ENCODE data around the gene NUTM2B.
A peak's percentile ranks its signal among the peaks of the same experiment; 100 is the strongest.
"Not testable (repeated sequence)": the region's sequence is repeated elsewhere in the genome, so short reads cannot be mapped to it uniquely, and the experiment has no call there.

The NUTM2B gene, protein sequence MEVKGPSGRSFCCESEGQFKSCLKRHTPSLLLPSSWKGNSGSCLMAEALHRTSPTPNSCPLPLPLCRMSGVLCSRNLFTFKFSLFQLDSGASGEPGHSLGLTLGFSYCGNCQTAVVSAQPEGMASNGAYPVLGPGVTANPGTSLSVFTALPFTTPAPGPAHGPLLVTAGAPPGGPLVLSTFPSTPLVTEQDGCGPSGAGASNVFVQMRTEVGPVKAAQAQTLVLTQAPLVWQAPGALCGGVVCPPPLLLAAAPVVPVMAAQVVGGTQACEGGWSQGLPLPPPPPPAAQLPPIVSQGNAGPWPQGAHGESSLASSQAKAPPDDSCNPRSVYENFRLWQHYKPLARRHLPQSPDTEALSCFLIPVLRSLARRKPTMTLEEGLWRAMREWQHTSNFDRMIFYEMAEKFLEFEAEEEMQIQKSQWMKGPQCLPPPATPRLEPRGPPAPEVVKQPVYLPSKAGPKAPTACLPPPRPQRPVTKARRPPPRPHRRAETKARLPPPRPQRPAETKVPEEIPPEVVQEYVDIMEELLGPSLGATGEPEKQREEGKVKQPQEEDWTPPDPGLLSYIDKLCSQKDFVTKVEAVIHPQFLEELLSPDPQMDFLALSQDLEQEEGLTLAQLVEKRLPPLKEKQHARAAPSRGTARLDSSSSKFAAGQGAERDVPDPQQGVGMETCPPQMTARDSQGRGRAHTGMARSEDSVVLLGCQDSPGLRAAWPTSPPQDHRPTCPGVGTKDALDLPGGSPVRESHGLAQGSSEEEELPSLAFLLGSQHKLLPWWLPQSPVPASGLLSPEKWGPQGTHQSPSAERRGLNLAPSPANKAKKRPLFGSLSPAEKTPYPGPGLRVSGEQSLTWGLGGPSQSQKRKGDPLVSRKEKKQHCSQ

DNA sequence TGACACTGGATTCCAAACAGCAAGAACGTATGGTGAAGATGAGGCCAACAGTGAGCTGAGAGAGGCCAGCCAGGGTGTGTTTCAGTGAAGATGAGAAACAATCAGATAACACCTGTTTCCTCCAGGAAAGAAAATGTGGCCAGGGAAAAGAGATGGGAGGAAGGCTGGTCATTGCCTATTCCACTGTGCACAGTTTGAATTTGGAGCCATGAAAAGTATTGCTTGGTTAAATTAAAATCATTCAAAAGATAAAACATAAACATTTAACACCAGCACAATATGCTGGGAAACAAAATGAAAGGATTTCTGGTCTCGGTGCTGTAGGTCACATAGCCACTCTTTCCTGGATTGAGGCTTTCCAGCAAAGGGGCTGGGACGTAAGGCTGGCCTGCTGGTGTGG lies at the start of gene NUTM2B:
Gene NUTM2B (plus strand): TSS at position 301 of the 400 bp plus-strand sequence. CDS start 383 bp downstream, outside the sequence.
- not testable (repeated sequence) for DNase-seq

DNA sequence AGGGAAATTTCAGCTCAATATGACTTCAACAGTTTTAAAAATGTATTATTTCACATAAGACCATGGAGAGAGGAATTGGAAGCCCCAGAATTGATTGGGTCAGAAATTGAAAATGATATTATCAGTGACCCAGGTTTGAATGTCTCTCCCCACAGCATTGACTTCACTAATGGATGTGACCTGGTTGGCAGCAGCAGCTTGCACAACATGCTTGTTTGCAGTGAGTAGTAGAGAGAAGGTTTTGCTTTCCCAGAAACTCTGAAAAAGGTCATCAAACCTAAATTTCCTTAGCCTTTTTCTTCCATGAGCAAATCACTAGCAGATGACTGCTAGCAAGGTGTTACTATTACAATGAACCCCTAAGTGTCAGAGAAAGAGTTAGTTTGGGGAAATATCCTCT lies 39.7 kb upstream of the NUTM2B start:
- DNase-seq = not testable (repeated sequence)

DNA sequence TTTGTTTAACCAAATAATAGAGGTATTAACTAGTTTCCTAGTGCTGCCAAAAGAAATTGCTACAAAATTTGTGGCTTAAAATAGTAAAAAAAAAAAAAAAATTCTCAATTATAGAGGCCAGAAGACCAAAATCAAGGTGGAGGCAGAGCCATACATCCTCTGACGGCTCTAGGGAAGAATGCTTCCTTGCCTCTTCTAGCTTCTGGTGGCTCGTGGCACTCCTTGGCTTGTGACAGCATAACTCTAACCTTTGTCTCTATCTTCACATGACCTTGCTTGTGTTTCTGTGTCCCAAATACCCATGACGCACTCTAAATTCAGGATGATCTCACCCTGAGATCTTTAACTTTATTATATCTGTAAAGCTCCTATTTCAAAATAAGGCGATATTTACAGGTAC lies 38.3 kb upstream of the NUTM2B start:
- DNase-seq = not testable (repeated sequence)

DNA sequence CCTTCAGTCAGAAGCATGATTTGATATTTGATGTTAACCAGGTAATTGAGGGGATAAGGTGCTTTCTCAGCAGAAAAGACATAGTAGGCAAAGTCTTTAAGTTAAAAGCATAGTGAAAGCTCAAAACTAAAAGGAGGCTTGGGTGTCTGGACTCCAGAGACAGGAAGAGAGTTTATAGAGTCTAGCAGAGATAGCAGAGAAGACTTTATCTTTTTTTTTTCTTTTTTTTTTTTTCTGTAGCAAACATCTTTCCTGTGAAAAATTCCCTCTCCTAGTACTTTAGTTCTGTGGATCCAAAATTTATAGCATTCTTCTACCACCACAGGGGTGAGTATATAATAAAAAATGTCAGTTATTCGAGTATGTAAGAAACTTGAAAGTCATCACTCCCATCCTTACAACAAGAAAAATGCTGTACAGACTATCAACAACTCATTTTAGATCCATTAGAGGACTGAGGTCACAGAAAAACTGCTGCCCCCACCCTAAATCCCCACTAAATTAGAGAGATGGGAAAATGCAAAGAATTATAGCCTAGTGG lies 33.7 kb upstream of the NUTM2B start:
- not testable (repeated sequence) for DNase-seq

DNA sequence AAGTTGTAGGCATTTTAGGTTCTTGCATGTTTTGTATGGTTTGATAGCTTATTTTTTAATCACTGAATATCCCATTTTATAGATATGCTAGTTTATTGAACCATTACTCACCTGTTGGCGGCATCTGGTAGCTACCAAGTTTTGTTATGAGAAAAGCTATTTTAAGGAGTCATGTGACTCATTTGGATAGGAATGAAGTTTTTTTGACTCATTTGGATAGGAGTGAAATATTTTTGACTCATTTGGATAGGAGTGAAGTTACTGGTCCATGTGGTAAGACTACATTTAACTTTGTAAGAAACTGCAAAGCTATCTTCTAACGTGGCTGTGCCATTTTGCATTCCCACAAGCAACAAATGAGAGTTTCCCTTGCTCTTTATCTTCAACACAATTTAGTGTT lies 28.1 kb upstream of the NUTM2B start:
- DNase-seq = not testable (repeated sequence)

DNA sequence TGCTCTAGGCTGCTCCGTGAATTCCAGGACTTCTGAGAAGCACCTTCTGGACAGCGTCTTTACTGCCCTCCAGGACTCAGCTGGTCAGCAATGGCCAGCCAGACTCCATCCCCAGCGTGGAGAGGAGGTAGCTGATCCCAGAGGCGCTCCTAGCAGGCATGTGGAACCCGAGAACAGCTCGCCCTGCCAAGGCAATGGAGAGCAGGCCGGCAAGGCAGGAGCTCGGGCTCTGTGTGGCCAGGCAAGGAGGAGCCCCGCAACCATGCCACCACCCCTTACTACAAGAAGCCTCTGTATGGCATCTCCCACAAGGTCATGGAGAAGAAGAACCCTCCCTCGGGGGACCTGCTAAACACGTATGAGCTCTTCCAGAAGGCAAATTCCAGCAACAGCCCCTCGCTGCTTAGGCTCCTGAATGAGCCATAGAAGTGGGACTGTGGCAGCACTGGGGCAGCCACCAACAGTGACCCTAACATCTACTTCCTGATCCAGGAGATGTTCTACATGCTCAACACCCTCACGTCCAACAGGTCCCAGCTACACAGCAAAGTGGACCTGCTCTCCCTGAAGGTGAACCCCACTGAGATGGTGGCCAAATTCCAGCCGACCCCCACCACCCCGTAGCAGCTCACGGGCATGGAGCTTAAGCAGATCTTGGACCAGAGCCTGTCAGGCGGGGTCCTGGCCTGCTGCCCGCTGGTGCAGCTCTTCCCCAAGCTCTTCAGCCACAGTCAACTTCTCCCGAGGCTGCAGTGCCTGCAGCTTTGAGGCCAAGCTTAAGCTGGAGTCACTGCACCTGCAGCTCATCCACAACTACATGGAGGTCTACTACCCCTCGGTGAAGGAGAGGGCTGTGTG lies 19.8 kb upstream of the NUTM2B start:
- not testable (repeated sequence) for DNase-seq

DNA sequence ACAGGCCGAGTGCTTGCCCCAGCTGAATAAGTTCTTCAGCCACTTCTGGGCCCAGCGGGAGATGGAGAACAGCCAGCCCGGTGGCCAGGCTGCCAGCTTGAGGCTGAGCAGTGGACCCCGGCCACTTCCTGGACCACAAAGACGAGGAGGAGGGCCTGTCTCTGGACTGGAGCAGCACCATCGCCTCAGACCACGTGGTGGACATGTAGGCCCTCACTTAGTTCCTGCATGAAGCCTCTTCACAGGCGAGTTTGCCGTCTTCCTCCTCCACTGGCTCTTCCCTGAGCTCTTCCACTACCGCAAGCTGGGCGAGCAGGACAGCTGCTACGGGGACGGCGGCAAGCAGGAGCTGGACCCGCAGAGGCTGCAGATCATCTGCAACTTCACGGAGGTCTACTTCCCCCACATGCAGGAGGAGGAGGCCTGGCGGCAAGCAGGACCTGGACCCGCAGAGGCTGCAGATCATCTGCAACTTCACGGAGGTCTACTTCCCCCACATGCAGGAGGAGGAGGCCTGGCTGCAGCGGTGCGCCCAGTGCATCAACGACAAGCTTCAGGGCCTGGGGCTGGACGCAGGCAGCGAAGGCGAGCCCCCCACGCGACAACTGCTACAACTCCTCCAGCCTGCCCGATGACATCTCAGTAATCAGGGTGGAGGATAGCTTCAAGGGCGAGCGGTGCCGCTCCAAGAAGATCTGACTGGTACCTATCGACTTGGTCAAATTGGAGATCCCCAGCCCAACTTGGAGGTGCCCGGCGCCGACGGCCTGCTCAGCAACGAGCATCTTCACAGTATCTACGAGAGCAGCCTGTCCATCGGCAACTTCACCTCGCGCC lies 18.9 kb upstream of the NUTM2B start:
- not testable (repeated sequence) for DNase-seq

DNA sequence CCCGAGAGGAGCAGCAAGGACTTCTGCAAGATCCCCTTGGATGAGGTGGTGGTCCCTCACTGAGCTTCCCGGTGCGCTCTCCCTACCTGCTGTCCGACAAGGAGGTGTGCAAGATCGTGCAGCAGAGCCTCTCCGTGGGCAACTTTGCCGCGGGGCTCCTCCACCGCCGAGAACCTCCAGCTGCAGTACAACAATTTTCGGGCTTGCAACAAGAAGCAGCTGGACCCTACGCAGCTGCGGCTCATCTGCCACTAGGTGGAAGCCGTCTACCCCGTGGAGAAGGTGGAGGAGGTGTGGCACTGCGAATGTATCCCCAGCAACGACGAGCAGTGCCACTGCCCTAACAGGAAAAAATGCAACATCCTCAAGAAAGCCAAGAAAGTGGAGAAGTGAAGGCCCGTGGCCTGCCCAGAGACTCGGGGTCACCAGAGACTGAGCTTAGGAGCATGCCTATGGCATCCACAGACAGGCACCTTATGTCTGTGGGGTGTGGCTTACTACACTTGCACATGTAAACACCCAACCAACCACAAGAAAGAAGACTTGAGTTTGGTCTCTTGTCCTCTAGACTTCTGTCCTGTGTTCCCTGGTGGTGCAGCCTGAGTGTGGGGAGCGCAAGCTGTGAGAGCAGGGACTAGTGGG lies 17.9 kb upstream of the NUTM2B start:
- peak; percentile 58 for DNase-seq

DNA sequence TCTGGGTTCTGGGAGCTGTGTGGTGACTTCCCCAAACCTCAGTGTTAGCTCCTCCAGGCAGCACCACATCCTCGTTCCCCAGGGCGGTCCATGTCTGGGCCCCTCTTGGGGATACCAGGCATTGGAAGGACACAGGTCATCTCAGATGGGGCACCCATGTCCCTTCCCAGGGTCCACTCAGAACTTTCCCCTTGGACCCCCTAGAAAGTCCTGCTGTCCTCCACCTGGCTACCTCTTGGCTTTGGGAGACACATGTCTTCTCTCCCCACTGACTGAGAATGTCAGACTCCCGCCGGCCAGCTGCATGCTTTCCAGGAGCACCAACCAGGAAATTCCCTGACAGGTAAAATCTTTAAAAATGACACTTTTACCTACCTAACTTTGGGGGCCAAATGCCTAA lies 16.4 kb upstream of the NUTM2B start:
- not testable (repeated sequence) for DNase-seq

DNA sequence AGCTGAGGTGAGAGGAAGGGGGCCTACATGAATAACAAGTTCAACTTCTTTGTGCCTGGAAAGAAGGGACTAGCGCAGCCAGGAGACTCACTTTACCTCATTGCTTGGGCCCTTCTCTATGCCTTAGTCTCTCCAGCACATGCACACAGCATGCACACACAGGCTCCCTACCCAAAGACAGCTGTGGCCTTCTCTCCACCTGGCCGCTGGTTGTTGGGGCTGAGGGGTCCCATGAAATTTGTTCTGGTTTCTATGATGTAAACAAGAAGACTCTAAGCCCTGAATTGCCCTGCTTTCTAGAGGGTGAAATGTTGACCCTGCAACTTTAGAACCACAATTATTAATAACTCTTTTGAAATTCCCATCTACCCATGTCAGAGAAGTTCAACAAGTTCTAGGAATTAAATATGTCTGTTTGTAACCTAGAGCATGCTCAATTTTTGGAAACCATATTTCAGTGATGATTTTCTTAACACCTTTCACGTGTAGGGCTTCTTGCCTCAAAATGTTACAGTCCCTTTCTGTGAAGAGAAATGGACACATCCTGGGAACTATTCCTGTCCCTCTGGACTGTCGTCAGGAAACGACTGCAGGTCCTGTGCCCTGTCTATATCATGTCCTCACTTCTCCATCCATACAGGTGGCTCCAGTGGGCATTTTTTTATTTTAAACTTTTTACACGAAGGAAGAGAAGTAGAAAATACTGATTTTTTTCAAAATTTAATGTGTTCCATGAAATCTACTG lies 15.4 kb upstream of the NUTM2B start:
- not testable (repeated sequence) for DNase-seq

DNA sequence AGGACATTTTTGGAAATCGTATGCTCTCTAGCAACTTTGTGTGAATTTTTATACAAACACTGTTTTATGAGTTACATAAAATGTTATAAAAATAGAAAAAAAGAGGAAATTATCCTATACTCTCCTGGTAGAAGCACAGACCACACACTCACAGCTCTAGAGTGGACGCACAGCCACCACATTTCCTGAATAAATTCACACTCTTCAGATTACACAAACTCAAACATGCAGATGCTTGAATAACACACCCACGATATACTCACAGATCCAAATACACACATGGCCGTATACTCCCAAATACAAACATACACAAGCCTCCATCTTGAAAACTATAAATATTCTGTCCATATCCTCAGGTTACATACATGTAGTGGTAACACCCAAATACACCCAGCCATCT lies 14.2 kb upstream of the NUTM2B start:
- peak in 1 of 2 experiments; percentile 25 for DNase-seq

DNA sequence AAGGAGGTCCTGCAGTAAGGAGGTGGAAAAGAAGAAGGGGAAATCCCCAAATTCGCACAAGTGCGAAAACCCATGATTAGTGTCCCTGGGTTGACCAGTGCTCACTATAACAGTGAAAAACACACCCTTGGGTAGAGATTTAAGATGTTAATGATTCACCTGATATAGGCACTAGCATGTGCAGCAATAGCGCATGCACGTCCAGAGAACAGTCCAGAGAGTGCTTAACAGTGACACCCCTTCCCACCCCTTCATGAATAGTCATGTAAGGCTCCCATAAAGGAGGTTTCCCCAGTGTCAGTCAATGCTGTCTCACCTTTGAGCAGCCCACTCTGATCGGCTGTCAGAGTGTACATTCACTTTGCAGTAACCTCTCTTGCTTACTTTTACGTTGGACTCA lies 6.4 kb upstream of the NUTM2B start:
- DNase-seq = not testable (repeated sequence)

DNA sequence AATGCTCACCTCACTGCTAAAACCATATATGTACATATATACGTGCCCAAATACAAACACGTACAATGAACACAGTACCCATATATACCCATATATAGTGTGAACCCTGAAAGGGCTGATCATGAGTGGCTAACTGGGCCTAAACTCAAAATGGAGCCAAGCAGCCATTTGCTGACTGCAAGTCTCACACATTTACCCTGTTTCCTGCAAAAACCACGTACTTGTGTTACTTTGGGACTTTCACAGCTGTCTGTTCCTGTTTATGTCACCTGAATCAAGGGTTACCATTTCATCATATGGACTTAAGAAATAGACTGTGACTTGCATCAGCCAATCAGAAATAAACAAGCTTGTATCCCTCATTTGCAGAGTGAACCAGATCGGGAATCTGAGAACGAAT lies 5.9 kb upstream of the NUTM2B start:
- not testable (repeated sequence) for DNase-seq

DNA sequence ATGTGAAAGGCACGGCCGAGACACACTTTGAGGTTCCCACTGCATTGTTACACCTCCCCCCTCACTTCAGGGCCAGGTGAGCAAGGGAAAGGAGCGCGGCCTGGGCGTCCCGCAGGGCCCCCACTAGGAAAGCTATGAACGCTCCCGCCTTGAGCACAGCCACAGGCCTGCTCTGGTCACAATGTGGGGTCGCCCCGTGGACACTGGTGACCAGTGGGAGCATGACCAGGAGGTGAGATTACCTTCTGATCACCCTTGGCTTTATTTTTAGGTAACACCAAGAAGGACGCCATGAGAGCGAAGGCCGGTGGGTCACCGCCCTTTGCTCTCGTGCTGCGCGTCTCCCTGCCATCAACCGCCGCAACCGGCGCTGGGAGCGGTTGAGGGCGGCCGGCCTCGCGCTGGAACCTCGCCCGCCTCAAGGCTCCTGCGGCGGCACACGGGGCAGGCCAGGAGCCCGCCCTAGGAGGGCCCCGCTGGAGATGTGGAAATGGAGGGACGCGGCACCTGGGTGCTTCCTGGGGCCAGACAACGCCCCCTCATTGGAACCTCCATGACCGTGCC lies 2.6 kb upstream of the NUTM2B start:
- not testable (repeated sequence) for DNase-seq

DNA sequence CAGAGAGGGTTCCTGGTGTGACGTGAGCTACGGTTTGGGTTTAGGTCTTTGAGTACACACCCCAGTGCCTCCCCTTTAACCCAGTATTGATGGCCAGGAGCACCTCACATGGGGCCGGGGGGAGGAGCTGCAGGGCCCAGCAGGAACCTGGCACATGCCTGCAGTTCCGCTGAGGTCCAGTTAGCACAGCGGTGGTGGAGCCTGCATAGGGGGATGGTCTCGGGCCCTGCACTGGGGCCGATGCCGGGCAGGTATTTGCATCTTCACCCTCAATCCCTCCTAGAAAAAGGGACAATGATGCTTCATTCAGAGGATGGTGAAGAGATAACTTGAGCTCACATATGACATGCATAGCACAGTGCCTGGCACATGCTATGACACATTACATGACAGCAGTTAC lies 4.0 kb downstream of the NUTM2B start:
- not testable (repeated sequence) for DNase-seq

DNA sequence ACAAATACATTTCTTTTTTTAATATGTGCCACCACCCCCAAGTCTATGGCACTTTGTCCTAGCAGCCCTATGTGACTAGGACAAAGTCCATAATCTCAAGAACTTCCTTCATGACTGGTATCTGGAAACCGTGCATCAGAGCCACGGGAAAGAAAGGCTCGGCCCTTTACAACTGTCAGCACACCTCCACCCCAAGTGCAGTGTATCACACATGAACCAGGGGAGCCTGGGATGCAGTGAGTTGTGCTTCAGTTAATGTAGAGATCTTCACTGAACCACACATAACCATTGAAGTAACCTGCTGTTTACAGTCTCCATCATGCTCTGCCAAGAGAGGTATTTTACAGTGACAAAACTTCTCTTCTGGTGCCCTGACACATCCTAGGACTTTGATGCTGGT lies 11.9 kb downstream of the NUTM2B start:
- not testable (repeated sequence) for DNase-seq

DNA sequence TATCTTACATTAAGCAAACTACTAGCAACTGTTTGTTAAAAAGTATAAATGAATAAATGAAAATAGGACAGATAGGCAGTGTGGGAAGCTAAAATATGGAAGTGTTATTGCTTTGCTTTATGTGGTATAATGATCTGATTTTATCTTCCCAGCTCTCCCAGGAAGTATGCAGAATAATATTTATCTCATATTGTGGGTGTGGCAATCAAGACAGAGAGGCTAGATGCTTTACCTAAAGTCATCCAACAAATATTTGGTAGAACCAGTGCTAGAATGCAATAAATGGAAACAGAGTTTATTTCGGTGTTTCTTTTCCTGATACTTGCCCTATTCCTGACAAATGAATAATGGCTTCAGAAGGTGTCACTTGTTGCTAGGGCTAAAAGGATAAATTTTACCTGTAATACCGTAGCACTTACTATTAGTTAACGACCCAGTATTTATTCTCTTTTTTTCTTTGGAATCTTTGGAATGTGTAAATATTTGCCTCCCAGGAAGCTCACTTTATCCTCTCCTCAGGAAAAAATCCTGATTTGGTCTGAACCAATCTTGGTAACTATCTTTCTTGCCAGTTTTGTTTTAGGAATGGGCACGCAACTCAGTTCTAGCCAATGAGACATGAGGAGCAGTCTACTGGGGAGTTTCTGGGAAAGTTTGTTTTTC lies 14.0 kb downstream of the NUTM2B start:
- DNase-seq = not testable (repeated sequence)

DNA sequence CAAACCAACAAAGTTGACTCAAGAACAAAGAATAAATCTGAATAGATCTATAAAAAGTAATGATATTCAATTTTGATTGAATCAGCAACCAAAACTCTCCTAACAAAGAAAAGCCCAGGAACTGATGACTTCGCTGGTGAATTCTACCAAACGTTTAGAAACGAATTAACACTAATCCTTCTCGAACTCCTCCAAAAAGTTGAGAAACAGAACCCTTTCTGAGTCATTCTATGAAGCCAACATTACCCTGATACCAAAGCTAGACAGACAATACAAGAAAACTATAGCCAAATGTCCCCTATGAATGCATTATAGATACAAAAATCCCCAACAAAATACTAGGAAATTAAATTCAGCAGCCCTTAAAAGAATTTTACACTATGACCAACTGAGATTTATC lies 17.0 kb downstream of the NUTM2B start:
- not testable (repeated sequence) for DNase-seq

DNA sequence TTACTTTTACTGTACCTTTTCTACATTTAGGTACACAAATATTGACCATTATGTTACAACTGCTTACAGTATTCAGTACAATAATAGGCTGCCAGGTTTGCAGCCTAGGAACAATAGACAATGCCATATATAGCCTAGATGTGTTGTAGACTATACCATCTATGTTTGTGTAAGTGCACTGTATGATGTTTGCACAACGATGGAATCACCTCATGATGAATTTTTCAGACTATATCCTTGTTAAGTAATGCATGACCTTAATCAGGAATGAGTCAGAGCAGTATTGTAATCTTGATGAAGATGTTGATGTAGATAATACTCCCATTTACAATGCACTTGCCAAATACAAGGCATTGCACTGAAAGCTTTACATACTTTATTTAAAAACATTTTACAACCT lies 23.6 kb downstream of the NUTM2B start:
- not testable (repeated sequence) for DNase-seq
